ENCODE data around the gene CLEC16A. TPM values are rescaled to one million over a fixed set of nuclear protein-coding genes. Genes with fewer than 3 reads are reported as not detected.

The CLEC16A gene
- total and polyA plus RNA-seq, 2 experiments from 2014 or later: 9.9 to 24.1 TPM

DNA sequence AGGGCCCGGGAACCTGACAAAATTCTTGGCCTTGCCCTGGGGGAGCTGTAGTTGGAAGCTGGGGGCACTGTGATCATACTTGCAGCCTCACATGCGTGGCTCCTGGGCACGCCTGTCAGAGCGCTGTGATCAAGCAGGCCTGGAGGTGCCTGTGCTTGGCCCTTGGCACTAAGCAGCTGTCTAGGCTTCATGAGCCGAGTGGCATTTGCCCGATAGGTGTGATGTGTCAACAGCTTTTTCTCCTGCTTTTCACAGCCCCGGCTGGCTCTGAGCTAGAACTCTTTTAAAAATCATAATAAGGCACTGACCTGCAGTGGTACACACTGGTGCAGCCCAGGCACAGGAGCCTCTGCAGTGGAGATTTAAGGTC, 197.9 kb downstream of the CLEC16A start:
- TF ChIP-seq POLR2AphosphoS5 (IDR thresholded peaks at IDR 0.05; ENCODE audit: low read depth): no peak
- TF ChIP-seq ZNF114 (CRISPR knock-in tag; IDR thresholded peaks at IDR 0.05): no peak
- TF ChIP-seq STAT1 (IDR thresholded peaks at IDR 0.05; ENCODE audit: unreplicated experiment): no peak
- no peak for TF ChIP-seq EZH2phosphoT487 (IDR thresholded peaks at IDR 0.05; ENCODE audit: unreplicated experiment)
- no peak for TF ChIP-seq ZNF331 (CRISPR knock-in tag; IDR thresholded peaks at IDR 0.05; ENCODE audit: low read depth)
- TF ChIP-seq ZNF462 (CRISPR knock-in tag; IDR thresholded peaks at IDR 0.05): no peak
- no peak for TF ChIP-seq REST (IDR thresholded peaks at IDR 0.05; ENCODE audit: unreplicated experiment)
- TF ChIP-seq EZH2 (IDR thresholded peaks at IDR 0.05; ENCODE audit: low read depth, unreplicated experiment): no peak
- no peak for TF ChIP-seq ETS1 (IDR thresholded peaks at IDR 0.05)
- H3K4me3 Mint-ChIP-seq: no peak overlapping the region
- H3K36me3 Mint-ChIP-seq (ENCODE audit: low read depth): no peaks in the 10 kb centered on the region
- H3K27me3 Mint-ChIP-seq (ENCODE audit: insufficient read depth, low read depth, poor library complexity): no peaks in the 10 kb centered on the region
- H3K9me3 Mint-ChIP-seq: no peaks in the 10 kb centered on the region
- Histone ChIP-seq H3K36me3 (ENCODE audit: insufficient read depth) (no peaks in the 10 kb centered on the region), H3K4me3 (no peak overlapping the region), H3K79me2 (replicated peaks; ENCODE audit: insufficient read depth) (no peaks in the 10 kb centered on the region), H3K9me2 (ENCODE audit: insufficient read depth) (peaks cover 3% of the 10 kb centered on the region; the same call in 1 of the 2 replicates), H2AFZ (no peak overlapping the region), H3F3A (replicated peaks; ENCODE audit: low read depth) (no peaks in the 10 kb centered on the region), H4K20me1 (replicated peaks; ENCODE audit: insufficient read depth) (no peaks in the 10 kb centered on the region), H3K27ac (ENCODE audit: low read depth) (no peak overlapping the region), H3K27me3 (ENCODE audit: insufficient read depth) (no peaks in the 10 kb centered on the region), H3K4me1 (ENCODE audit: insufficient read depth) (no peaks in the 10 kb centered on the region; the same call in 1 of the 2 replicates), H3K4me2 (no peak overlapping the region)
- H3K4me1 Mint-ChIP-seq: peaks cover 26% of the 10 kb centered on the region
- ATAC-seq (no peak), DNase-seq (ENCODE audit: low spot score) (no peak)
- no peak overlapping the region for H3K27ac Mint-ChIP-seq

Data from GM23338 (cell line).